ENCODE data around the gene CCL28. TPM values are rescaled to one million over a fixed set of nuclear protein-coding genes. Genes with fewer than 3 reads are reported as not detected.

The CCL28 gene
- total and polyA plus RNA-seq, 10 of the 15 experiments (the other 5 are each of a cell fraction or from before 2014, with no cell fraction given), result 1.5 to 7.5 (median 4.4) TPM

- H3K4me3 ChIP-seq, result no peak overlapping the region
- intact Hi-C loops (cut with micrococcal nuclease; ENCODE audit: unreplicated experiment) (no loop called here), in situ Hi-C loops (cut with MboI) (no loop called here)
- ChIA-PET RAD21 (ENCODE audit: unreplicated experiment) (no interaction called here), POLR2A (no interaction called here), CTCF (no interaction called here), SMC1A (ENCODE audit: uncharacterized antibody, unreplicated experiment) (interaction anchor here (1.0 kb wide), 1 partner anchor 17 kb away, joined by 4 read pairs; no protein-coding TSS in a partner anchor)
- no peaks in the 10 kb centered on the region for H3K36me3 ChIP-seq (ENCODE audit: control insufficient read depth in 2 of 2, insufficient read depth in 2 of 2, low read length in 1 of 2)
- H3K9me3 ChIP-seq (replicated peaks; ENCODE audit: control insufficient read depth, insufficient read depth, low read length), result no peaks in the 10 kb centered on the region
- FAIRE-seq (no peak), ATAC-seq (peak; percentile 33; the same call in 2 of the 3 replicates), DNase-seq (ENCODE audit: low read depth, low spot score) (no peak)
- TF ChIP-seq IKZF2 (IDR thresholded peaks at IDR 0.05) (no peak), PAX5 (IDR thresholded peaks at IDR 0.05; ENCODE audit: borderline replicate concordance, low read depth, low read length) (no peak)
- TF ChIP-seq, protein P1, sequence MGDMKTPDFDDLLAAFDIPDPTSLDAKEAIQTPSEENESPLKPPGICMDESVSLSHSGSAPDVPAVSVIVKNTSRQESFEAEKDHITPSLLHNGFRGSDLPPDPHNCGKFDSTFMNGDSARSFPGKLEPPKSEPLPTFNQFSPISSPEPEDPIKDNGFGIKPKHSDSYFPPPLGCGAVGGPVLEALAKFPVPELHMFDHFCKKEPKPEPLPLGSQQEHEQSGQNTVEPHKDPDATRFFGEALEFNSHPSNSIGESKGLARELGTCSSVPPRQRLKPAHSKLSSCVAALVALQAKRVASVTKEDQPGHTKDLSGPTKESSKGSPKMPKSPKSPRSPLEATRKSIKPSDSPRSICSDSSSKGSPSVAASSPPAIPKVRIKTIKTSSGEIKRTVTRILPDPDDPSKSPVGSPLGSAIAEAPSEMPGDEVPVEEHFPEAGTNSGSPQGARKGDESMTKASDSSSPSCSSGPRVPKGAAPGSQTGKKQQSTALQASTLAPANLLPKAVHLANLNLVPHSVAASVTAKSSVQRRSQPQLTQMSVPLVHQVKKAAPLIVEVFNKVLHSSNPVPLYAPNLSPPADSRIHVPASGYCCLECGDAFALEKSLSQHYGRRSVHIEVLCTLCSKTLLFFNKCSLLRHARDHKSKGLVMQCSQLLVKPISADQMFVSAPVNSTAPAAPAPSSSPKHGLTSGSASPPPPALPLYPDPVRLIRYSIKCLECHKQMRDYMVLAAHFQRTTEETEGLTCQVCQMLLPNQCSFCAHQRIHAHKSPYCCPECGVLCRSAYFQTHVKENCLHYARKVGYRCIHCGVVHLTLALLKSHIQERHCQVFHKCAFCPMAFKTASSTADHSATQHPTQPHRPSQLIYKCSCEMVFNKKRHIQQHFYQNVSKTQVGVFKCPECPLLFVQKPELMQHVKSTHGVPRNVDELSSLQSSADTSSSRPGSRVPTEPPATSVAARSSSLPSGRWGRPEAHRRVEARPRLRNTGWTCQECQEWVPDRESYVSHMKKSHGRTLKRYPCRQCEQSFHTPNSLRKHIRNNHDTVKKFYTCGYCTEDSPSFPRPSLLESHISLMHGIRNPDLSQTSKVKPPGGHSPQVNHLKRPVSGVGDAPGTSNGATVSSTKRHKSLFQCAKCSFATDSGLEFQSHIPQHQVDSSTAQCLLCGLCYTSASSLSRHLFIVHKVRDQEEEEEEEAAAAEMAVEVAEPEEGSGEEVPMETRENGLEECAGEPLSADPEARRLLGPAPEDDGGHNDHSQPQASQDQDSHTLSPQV (IDR thresholded peaks at IDR 0.05), result no peak
- H3K4me1 ChIP-seq (ENCODE audit: control insufficient read depth, insufficient read depth, low read length), result no peaks in the 10 kb centered on the region
- H3K27ac ChIP-seq (ENCODE audit: control insufficient read depth, insufficient read depth), result no peak overlapping the region
- no peaks in the 10 kb centered on the region for H3K79me2 ChIP-seq (ENCODE audit: control insufficient read depth, insufficient read depth, low read length)
- H3K9ac ChIP-seq (ENCODE audit: control insufficient read depth, insufficient read depth, low read length), result no peak overlapping the region
- H3K27me3 ChIP-seq (replicated peaks in 1 of 2; ENCODE audit: control insufficient read depth in 2 of 2, insufficient read depth in 2 of 2, low read length in 1 of 2), result no peaks in the 10 kb centered on the region
- no TSS peak for BruUV-seq (replicated peaks)
- H3K4me2 ChIP-seq (ENCODE audit: control insufficient read depth, insufficient read depth), result no peak overlapping the region
- 73% methylated on average over 3 of the region's 3 CpGs for WGBS (ENCODE audit: insufficient coverage, insufficient replicate concordance, low lambda C conversion rate, missing lambda C conversion rate)
- no peaks in the 10 kb centered on the region for H4K20me1 ChIP-seq (ENCODE audit: control insufficient read depth, insufficient read depth)
- no peak overlapping the region for H2AFZ ChIP-seq (ENCODE audit: control insufficient read depth, low read depth, low read length)
These were observed 25.0 kb upstream of the CCL28 start for GRCh38 chr5:43437062-43437660.
